ENCODE data around the gene SBNO2. TPM values are rescaled to one million over a fixed set of nuclear protein-coding genes. Genes with fewer than 3 reads are reported as not detected.
"Not testable (repeated sequence)": the region's sequence is repeated elsewhere in the genome, so short reads cannot be mapped to it uniquely, and the experiment has no call there.

SBNO2 gene
- total RNA-seq, 1 donor from 2014 or later: 23.1 TPM

DNA sequence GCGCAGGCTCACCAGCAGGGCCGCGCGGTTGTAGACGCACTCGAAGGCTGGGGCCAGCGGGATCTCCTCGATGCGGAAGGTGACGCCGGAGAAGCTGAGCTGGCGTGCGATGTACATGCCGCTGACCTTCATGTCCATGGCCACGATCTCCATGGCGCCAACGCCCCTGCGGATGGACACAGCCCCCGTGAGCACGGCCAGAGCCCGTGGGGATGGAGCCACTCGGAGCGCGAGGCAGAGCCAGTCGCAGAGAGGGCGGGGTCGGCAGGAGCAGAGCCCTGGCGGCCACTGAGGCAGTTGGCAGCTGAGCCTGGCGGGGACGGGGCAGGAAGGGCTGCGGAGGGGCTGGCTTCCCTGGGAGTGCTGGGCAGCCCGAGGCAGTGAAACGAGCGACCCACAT lies 55.1 kb downstream of the SBNO2 start:
- no peak for DNase-seq

- no peak for DNase-seq
Observed at GRCh38 chr19:1117654-1118053, 56.4 kb downstream of the SBNO2 start.

GRCh38 chr19:1116726-1117581 lies 57.1 kb downstream of the SBNO2 start:
- DNase-seq: no peak

- DNase-seq: no peak
Observed at GRCh38 chr19:1115646-1116420, 58.2 kb downstream of the SBNO2 start.

GRCh38 chr19:1114728-1115127 lies 59.3 kb downstream of the SBNO2 start:
- not testable (repeated sequence) for DNase-seq

DNA sequence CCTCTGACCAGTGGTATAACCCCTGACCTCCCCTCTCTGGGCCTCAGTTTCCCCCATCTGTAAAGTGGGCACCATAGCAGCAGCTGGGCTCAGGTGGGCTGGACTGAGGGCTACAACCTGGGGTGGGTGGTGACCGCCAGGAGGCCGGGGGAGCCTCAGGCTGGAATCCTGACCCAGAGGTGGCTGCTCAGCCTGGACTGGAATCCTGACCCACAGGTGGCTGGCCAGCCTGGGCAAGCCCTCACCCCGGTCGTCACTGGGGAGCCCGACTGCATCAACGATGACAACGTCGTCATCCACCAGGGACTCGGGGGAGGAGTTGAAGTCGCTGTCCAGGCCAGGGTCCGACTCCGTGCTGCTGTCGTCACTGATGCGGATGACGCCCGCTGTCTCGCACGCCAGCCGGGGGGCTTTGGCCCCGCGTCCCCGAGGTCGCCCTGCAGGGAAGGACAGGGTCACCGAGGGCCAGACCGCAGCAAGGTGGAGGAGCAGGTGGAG lies 60.0 kb downstream of the SBNO2 start:
- no peak for DNase-seq

DNA sequence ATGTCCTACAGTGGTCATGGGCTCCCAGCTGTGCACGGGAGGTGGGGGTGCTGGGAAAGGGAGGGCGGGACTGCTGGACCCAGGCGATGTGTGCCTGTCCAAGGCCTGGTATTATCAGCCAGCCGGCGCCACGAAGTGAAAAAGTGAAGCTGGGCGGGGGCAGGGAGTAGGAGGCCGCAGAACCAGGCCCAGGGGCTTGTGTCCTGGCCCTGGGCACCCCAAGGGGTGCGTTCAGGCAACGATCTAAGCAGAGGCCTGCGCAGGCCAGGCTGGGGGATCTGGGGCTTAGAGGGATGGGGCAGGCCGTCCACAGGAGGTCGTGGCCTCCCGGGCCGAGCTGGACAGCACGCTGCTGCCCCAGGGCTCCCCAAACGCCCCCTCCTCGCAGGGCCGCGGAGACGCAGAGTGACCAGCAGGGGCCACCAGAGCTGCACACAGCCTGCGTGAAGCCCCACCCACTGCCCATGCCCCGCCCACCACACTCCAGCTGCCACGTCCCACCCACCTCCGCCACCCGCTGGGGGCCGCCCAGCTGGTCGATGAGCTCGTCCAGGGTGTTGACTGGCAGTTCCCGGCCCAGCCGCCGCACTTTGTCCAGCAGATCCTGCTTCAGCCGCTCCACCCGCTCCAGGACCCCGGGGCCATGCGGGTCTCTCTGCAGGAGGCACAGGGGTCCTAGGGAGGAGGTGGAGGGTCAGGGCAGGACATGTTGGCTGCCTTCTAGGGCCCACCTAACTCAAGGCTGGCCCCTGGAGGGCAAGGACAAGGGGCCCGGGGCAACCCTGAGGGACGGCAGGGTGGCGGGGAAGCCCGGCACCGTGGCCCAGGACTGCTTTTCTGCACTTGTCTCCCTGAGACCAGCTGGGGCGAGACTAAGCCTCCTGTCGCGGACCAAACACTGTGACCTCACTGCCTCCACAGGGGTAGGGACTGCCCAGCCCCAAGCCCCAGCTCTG lies 60.8 kb downstream of the SBNO2 start:
- peak; percentile 80 for DNase-seq

- DNase-seq: no peak
Observed at GRCh38 chr19:1112268-1113029, 61.6 kb downstream of the SBNO2 start.

DNA sequence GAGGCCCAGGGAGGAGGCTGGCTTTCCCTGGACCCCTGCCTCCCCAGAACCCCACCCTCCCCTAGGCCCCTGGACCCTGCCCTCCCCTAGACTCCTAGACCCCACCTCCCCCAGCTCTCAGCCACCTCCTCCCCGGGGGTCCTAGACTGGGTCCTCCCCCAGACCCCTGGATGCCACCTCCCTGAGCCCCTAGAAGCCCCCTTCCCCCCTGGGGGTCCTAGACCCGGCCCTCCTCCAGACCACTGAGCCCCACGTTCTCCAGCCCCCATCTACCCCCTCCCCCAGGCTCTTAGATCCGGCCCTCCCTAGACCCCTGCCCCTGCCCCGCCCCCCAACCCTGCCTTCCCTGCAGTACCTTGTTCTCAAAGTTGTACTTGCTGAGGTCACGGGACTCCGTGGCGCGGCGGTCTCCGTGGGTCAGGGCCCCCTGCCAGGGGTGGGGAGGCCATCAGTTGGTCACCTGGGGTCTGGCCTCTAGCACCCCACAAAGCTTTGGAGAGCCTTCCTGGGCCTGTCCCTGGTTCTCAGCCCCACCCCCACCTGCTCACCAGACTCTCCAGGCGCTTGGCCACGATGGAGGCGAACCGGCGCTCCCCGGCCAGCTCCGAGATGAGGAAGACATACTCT lies 62.3 kb downstream of the SBNO2 start:
- no peak for DNase-seq

GRCh38 chr19:1110809-1111640 lies 63.0 kb downstream of the SBNO2 start:
- DNase-seq: no peak

- no peak for DNase-seq
Observed at GRCh38 chr19:1109697-1110671, 64.1 kb downstream of the SBNO2 start.

DNA sequence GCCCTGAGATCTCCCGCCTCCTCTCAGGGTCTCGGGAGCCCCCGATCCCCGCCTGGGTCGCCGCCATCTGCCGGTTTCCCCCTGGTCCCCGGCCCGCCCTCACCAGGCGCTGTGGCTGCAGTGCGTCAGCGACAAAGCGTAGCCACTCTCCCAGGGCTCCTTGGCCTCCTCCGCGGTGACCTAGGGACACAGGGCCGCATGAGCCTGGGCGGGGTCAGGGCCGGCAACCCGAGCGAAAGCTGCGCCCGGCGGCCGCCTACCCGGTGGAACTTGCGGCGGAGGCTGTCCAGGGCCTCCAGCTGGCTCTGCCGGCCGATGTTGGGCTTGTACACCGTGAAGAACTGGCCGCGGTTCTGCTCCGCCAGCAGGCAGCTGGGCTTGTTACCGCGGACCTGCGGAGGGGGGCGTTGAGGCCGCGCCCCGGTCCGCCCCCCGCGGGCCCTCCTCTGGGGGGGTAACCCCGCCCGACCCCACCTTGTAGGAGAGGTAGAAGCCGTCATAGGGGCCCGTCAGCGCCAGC lies 65.0 kb downstream of the SBNO2 start:
- no peak for DNase-seq

DNA sequence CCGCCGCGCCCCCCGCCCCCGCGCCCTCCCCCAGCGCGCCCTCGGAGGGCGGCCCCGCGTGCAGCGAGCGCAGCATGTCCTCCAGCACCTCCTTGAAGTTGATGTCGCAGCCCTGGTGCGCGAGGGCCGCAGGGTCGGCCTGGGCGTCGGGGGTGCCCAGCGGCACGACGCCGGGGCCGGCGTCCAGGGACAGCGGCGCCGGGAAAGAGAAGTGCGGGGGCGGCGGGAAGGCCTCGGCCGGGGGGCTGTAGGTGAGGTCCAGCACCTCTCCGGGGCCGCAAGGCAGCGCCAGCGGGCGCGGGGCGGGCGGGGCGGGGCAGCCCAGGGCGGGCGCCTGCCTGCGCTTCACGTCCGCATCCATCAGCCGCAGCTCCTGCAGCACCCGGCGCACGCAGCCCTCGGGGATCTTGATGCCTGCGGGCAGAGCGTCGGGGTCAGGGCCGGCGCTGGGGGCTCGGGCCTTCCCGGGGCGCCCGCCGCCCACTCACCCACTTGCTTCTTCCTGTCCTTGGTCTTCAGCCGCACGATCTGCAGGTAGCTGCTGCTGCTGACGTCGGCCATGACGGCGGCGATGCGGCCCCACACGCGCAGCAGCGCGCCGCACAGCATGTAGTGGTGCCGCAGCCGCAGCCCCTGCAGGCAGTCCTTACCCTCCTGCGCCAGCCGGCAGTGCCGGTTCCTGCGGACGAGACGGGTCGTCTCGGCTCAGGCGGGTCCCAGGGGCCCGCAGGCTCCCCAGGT lies 65.6 kb downstream of the SBNO2 start:
- no peak for DNase-seq

DNA sequence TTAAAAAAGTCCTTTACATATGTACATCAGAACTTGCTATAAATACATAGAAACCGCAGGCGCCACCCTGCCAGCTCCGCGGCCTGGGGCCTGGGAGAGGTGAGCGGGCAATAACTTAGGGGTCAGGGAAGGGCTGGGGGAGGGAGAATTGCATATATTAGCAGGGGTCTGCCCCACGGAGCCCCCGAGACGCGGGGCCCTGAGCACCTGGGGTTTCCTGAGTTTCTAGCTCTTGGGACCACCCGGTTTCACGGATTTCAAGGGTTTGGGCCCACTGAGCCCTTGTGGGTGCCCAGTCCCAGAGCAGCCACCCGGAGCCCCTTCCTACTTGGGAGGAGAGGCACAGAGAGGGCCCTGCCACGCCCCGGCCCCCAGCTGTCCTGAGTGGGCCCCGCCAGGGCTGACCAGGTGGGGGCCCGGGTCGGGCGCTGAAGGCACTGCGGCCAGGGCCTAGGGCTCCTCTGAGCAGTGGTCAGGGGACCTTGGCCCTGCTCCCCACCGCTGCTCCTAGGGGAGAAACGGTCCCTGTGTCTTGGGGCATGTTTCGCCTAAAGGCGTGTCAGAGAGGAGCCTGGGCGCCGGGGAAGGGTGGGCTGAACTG lies 66.3 kb downstream of the SBNO2 start:
- no peak for DNase-seq

GRCh38 chr19:1106841-1107660 lies 67.0 kb downstream of the SBNO2 start:
- DNase-seq: no peak
